HCT116 (cell line): Measurements from ENCODE around the gene PADI4. TPM values are rescaled to one million over a fixed set of nuclear protein-coding genes. Genes with fewer than 3 reads are reported as not detected.

Source experiments
- ATAC-seq: fragments of 200-7000 bp; cut with Tn5 transposase; 2 replicates; pipeline ENCODE4 v1.9.1; 2020; ENCODE audit warnings: mild to moderate bottlenecking, moderate library complexity
- Bru-seq: library from RNA; stranded (reverse); fragments of 400-500 nt; gene quantifications from one replicate; lab custom pipeline; 2021; lab: Mats Ljungman, UMichigan
- BruChase-seq, 2 experiments: library from RNA; stranded (reverse); fragments of 400-500 nt; gene quantifications; one replicate each; lab custom pipeline; 2021; lab: Mats Ljungman, UMichigan
- BruUV-seq: library from RNA; stranded (reverse); fragments of 400-500 nt; replicated peaks from 2 replicates; lab custom pipeline; 2021; lab: Mats Ljungman, UMichigan
- CTCF ChIA-PET: fragments of 300-600 bp; sonication (Branson Sonifier 250); formaldehyde crosslinking; loops from one replicate; lab custom pipeline; 2021; ENCODE audit warnings: antibody characterized with exemption; lab: Charles Lee
- POLR2A ChIA-PET: fragments of 300-600, 350-600 bp; sonication (Branson Sonifier 250); formaldehyde crosslinking; loops from one replicate; lab custom pipeline; 2021; ENCODE audit warnings: antibody characterized with exemption; lab: Charles Lee
- RAD21 ChIA-PET, 2 experiments: fragments of 300-600 bp; sonication (Branson Sonifier 250); formaldehyde crosslinking; loops; one replicate each; lab custom pipeline; 2023; ENCODE audit warnings: low total read pairs in 2 of 2; ENCODE audit not compliant: uncharacterized antibody in 2 of 2, unreplicated experiment in 2 of 2, low non-redundant PET in 1 of 2; lab: Charles Lee
- DNase-seq: peaks from one replicate; pipeline ENCODE4 v3.0.0-alpha.2; 2010; ENCODE audit warnings: low read depth, low spot score
- H2AFZ ChIP-seq: fragments of 200-600 bp; shearing (Covaris generic), sonication (generic); 2 replicates; pipeline ENCODE4 v1.6.1; 2017; ENCODE audit warnings: low read depth, mixed run types, mixed read lengths, antibody characterized with exemption, low read length; ENCODE audit not compliant: poor library complexity, severe bottlenecking
- H3K27ac ChIP-seq: 2 replicates; pipeline ENCODE4 v1.5.1; 2012; ENCODE audit warnings: low read depth, low read length
- H3K27me3 ChIP-seq: fragments of 200-600 bp; sonication (generic); 2 replicates; pipeline ENCODE4 v1.6.1; 2016; ENCODE audit warnings: mixed run types, low read length, mixed read lengths; ENCODE audit not compliant: insufficient read depth
- H3K36me3 ChIP-seq, 2 experiments: fragments of 200-500 bp in 1 of 2; fragments of 200-600 bp in 1 of 2; sonication (Bioruptor generic) in 1 of 2; sonication (generic) in 1 of 2; 2 replicates each; pipeline versions ENCODE4 v1.5.1 to v1.6.1; 2014 to 2016; ENCODE audit warnings: low read length in 2 of 2, inconsistent platforms in 1 of 2, mixed read lengths in 1 of 2, mixed run types in 1 of 2; ENCODE audit not compliant: insufficient read depth in 2 of 2, control insufficient read depth in 1 of 2
- H3K4me1 ChIP-seq, 2 experiments: fragments of 200-600 bp in 1 of 2; sonication (generic) in 1 of 2; 2 replicates each; pipeline versions ENCODE4 v1.5.1 to v1.6.1; 2012 to 2017; ENCODE audit warnings: low read length in 2 of 2, inconsistent platforms in 1 of 2, mild to moderate bottlenecking in 1 of 2, mixed read lengths in 1 of 2, mixed run types in 1 of 2, moderate library complexity in 1 of 2; ENCODE audit not compliant: insufficient read depth in 2 of 2, control insufficient read depth in 1 of 2
- H3K4me2 ChIP-seq: fragments of 200-600 bp; sonication (generic); 2 replicates; pipeline ENCODE4 v1.6.1; 2017; ENCODE audit warnings: mixed run types, low read length, mixed read lengths
- H3K4me3 ChIP-seq, 2 experiments: fragments of 200-600 bp in 1 of 2; sonication (generic) in 1 of 2; replicated peaks in 1 of 2; 2 replicates each; pipeline ENCODE4 v1.5.1; 2011 to 2016; ENCODE audit warnings: low read length in 2 of 2, control low read depth in 1 of 2, low read depth in 1 of 2, mild to moderate bottlenecking in 1 of 2, mixed read lengths in 1 of 2, mixed run types in 1 of 2
- H3K79me2 ChIP-seq: fragments of 200-600 bp; sonication (generic); 2 replicates; pipeline ENCODE4 v1.6.1; 2017; ENCODE audit warnings: mild to moderate bottlenecking, mixed run types, low read length, moderate library complexity, mixed read lengths; ENCODE audit not compliant: insufficient read depth
- H3K9ac ChIP-seq: fragments of 200-600 bp; sonication (generic); 2 replicates; pipeline ENCODE4 v1.6.1; 2016; ENCODE audit warnings: low read length, mixed read lengths
- H3K9me2 ChIP-seq: fragments of 200-600 bp; sonication (generic), shearing (Covaris generic); 2 replicates; pipeline ENCODE4 v1.6.1; 2017; ENCODE audit warnings: mixed run types, mild to moderate bottlenecking, moderate library complexity; ENCODE audit not compliant: insufficient read depth
- H3K9me3 ChIP-seq, 2 experiments: fragments of 200-500 bp in 1 of 2; fragments of 200-600 bp in 1 of 2; sonication (Bioruptor generic) in 1 of 2; sonication (generic) in 1 of 2; 2 replicates each; pipeline ENCODE4 v1.6.1; 2014 to 2017; ENCODE audit warnings: low read length in 2 of 2, mixed read lengths in 2 of 2, inconsistent platforms in 1 of 2, low read depth in 1 of 2, mild to moderate bottlenecking in 1 of 2, mixed run types in 1 of 2, moderate library complexity in 1 of 2; ENCODE audit not compliant: control insufficient read depth in 1 of 2, insufficient read depth in 1 of 2
- H4K20me1 ChIP-seq: fragments of 200-600 bp; sonication (generic), shearing (Covaris generic); 2 replicates; pipeline ENCODE4 v1.6.1; 2017; ENCODE audit warnings: mixed run types, mild to moderate bottlenecking, moderate library complexity; ENCODE audit not compliant: insufficient read depth
- CBX3 ChIP-seq: IDR thresholded peaks from 2 replicates; pipeline ENCODE4 v1.6.1; 2012; ENCODE audit warnings: low read depth
- CEBPB ChIP-seq: IDR thresholded peaks from 2 replicates; pipeline ENCODE4 v1.6.1; 2012; ENCODE audit warnings: low read depth
- EGR1 ChIP-seq: IDR thresholded peaks from 2 replicates; pipeline ENCODE4 v1.6.1; 2012; ENCODE audit warnings: low read depth
- ELF1 ChIP-seq: IDR thresholded peaks from 2 replicates; pipeline ENCODE4 v1.6.1; 2012; ENCODE audit warnings: low read depth, borderline replicate concordance
- EZH2phosphoT487 ChIP-seq: fragments of 200-600 bp; IDR thresholded peaks from 2 replicates; pipeline ENCODE4 v1.6.1; 2018; ENCODE audit warnings: antibody characterized with exemption, borderline replicate concordance
- SIN3A ChIP-seq: IDR thresholded peaks from 2 replicates; pipeline ENCODE4 v1.6.1; 2012; ENCODE audit warnings: low read depth
- SRF ChIP-seq: IDR thresholded peaks from 2 replicates; pipeline ENCODE4 v1.6.1; 2012; ENCODE audit warnings: low read depth
- YY1 ChIP-seq: IDR thresholded peaks from 2 replicates; pipeline ENCODE4 v1.6.1; 2011; ENCODE audit warnings: low read length, low read depth, moderate library complexity, mild to moderate bottlenecking; ENCODE audit not compliant: insufficient replicate concordance; ENCODE audit errors: extremely low read depth
- intact Hi-C: fragments of 100-400 bp; cut with micrococcal nuclease; formaldehyde crosslinking; loops from 2 replicates; pipeline ENCODE4 v1.10.0; 2022
- long read RNA-seq: library from polyadenylated mRNA; unstranded; transcript quantifications from one replicate; pipeline ENCODE4 v2.0.0, GENCODE V29; 2021; ENCODE audit not compliant: unreplicated experiment
- polyA plus RNA-seq: library from polyadenylated mRNA; unstranded; fragments of >200 nt; gene quantifications from 2 replicates; pipeline ENCODE4 v1.2.1, GENCODE V29; 2012; ENCODE audit warnings: missing spikeins
- total RNA-seq: library from RNA; stranded (reverse); gene quantifications from one replicate; pipeline ENCODE4 v1.2.1, GENCODE V29; 2021; ENCODE audit not compliant: unreplicated experiment
- TF ChIP-seq, protein P1 (sequence below): IDR thresholded peaks from 2 replicates; pipeline ENCODE4 v1.6.1; 2012

The PADI4 gene
- total RNA-seq, result 0.44 TPM
- 0.17 and 0.20 TPM in 2 replicates for polyA plus RNA-seq
- percentile 16 among the genes with signal in this experiment for Bru-seq, nascent RNA
- BruChase-seq, experiment 1, labeled RNA remaining after a 6-hour chase, result percentile 10 among the genes with signal in this experiment
- BruChase-seq, experiment 2, labeled RNA remaining after a 2-hour chase, result percentile 9 among the genes with signal in this experiment
- long read RNA-seq, result 0 reads

DNA sequence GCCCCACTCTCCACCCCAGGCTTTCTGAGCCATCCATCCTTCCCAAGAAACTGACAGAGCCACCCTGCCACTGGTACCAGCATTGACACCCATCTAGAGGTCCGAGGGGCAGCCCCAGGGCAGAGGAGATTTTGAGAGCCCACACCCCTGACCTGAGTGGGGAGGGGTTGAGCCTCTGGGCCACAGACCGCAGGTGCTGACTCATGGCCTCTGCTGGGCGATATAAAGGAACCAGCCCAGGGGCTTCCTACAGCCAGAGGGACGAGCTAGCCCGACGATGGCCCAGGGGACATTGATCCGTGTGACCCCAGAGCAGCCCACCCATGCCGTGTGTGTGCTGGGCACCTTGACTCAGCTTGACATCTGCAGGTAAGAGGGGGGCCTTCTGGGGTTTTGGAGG lies at the start of gene PADI4:
PADI4 (plus strand) TSS at position 252 of the 400 bp plus-strand sequence; CDS start at position 278, 26 bp downstream.
- Histone ChIP-seq H3K9me3 (no peaks in the 10 kb centered on the region), H3K4me3 (no peak within 1 kb of the TSS), H3K36me3 (no peaks in the 10 kb centered on the region), H3K9ac (no peak within 1 kb of the TSS), H3K4me1 (no peaks in the 10 kb centered on the region), H3K27ac (no peak within 1 kb of the TSS), H3K9me2 (no peaks in the 10 kb centered on the region), H3K4me2 (no peak within 1 kb of the TSS), H2AFZ (no peak within 1 kb of the TSS), H3K79me2 (no peaks in the 10 kb centered on the region), H4K20me1 (no peaks in the 10 kb centered on the region), H3K27me3 (no peaks in the 10 kb centered on the region)
- ChIA-PET CTCF (interaction anchor here (0.5 kb wide), 1 partner anchor 36 kb away, joined by 4 read pairs; no protein-coding TSS in a partner anchor), POLR2A (no interaction called here), RAD21 (no interaction called here)
- no peak for DNase-seq
- intact Hi-C loops, result no loop called here
- TF ChIP-seq SRF (no peak), CBX3 (no peak), CEBPB (no peak)
- ATAC-seq, result no peak
- BruUV-seq, result no TSS peak

DNA sequence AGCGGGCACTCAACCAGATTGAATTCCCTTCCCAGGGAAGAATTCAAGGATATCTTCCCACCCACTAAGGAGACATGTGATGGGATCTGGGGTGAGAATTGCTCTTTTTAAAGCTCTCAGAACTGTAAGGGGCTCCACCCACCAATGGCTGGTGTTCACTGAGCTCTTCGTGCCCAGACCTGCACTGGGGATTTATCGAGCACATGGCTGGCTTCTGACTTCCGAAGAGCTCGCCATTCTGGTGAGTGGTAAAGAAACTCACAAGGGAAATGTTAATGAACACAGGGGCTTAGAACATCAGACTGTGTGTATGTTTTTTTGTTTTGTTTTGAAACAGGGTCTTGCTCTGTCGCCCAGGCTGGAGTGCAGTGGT lies 49.3 kb upstream of the PADI4 start:
- Histone ChIP-seq H3K9ac (peak overlapping the region; percentile 38; the same call in 1 of the 2 replicates), H2AFZ (peak overlapping the region; percentile 98), H3K27ac (no peak overlapping the region), H3K9me3 (no peaks in the 10 kb centered on the region), H3K9me2 (no peaks in the 10 kb centered on the region), H3K4me3 (no peak overlapping the region), H3K36me3 (no peaks in the 10 kb centered on the region), H3K4me1 (peaks cover 20 to 23% of the 10 kb centered on the region in 2 experiments), H3K79me2 (no peaks in the 10 kb centered on the region), H4K20me1 (no peaks in the 10 kb centered on the region), H3K4me2 (peak overlapping the region; percentile 87), H3K27me3 (peaks cover 6% of the 10 kb centered on the region)
- ChIA-PET RAD21 (interaction anchor here in 1 of 2 experiments (0.9 to 1.1 kb wide), 2 partner anchors 10 to 130 kb away, joined by 3 to 4 read pairs; partner anchors contain the start of gene PADI3), CTCF (interaction anchor here (0.8 to 1.5 kb wide), 5 partner anchors 9 to 77 kb away, joined by 3 to 6 read pairs (median 4); no protein-coding TSS in a partner anchor), POLR2A (interaction anchor here (2.2 kb wide), 1 partner anchor 10 kb away, joined by 8 read pairs; the partner anchor contains the start of gene PADI3)
- BruUV-seq, result no TSS peak
- ATAC-seq (no peak), DNase-seq (no peak)
- no peak for TF ChIP-seq ELF1
- no peak for TF ChIP-seq YY1
- no peak for TF ChIP-seq EGR1
- no peak for TF ChIP-seq SIN3A
- TF ChIP-seq EZH2phosphoT487, result no peak
- no peak for TF ChIP-seq CEBPB
- TF ChIP-seq, protein P1, sequence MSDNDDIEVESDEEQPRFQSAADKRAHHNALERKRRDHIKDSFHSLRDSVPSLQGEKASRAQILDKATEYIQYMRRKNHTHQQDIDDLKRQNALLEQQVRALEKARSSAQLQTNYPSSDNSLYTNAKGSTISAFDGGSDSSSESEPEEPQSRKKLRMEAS, result no peak
- intact Hi-C loops, result no loop called here
